Measurements from ENCODE around the gene MMAA. TPM values are rescaled to one million over a fixed set of nuclear protein-coding genes. Genes with fewer than 3 reads are reported as not detected.

The MMAA gene
- total RNA-seq (2022; extraction: Qiagen RNA extraction; ENCODE audit: low read depth): 1.4 to 2.3 TPM (median 1.6 TPM) in 5 replicates

DNA sequence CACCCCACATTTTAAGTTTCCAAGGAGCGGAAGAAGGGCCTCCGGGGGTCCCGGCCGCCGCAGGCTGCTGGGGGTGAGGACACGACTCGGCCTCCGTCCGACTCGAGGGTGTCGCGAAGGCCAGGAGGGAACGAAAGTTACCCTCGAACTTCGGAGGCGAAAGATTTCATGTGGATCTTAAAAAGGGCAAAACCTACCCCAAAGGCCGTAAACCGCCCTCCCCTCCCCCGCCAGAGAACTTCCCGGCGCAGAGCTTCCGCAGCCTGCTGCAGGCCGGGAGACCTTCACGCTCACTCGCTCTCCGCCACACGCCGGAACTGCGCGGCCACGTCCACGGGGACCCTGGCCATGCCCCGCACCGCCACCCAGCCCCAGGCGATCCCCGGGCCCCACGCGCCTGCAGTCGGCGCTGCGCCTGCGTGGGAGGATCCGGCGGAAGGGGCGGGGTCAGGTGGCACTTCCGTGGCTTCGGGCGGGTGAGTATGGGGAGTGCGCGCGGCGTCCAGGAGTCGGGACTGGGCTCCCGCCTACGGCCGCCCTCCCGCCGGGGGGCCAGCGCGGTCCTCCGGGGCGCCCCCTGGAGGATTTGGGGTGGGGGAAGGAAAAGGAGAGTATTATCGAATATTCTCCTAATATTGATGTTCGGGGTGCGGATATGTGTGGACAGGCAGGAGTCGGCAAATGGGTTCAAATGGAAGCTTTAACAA is at the start of gene MMAA:
Gene MMAA, plus strand, starts transcription at position 454 of the 707 bp plus-strand sequence. CDS start 19,755 bp downstream, outside the sequence.

DNA sequence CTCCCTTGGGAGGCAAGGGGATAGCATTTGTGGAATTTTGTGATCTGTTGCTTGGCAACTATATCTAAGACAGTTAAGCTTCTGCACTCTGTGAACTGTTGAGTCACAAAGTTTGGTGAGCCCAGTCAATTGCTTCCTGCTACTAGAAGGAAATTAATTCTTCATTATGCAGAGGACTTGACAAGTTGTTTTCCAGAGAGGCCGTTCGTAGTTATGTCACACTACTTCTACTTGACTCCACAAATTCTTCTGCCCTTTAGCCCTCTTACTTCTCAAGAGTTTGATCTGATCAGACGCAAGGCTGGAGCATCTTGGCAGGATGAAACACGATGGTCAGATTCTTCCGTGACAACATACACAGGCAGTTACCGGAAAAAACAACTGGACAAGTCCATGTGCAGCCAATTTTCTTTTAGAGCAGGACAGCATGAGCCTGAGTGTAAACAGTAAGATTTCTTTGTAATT is 60.8 kb downstream of the MMAA start, which contains the start of gene C4orf51:
Gene C4orf51, plus strand, starts transcription at position 156 of the 465 bp plus-strand sequence. Its CDS starts 58 bp downstream, at position 214.

Other genes with a start within 250 kb of the MMAA start
- 10.2 to 11.2 TPM (median 10.8 TPM) in 5 replicates for gene SMAD1, start 137.5 kb upstream of the MMAA start, total RNA-seq (2022; extraction: Qiagen RNA extraction; ENCODE audit: low read depth)
- not detected in 5 replicates for gene C4orf51, start 60.8 kb downstream of the MMAA start, total RNA-seq (2022; extraction: Qiagen RNA extraction; ENCODE audit: low read depth)